Measurements from ENCODE around the gene NAALADL1.
"Not testable (repeated sequence)": the region's sequence is repeated elsewhere in the genome, so short reads cannot be mapped to it uniquely, and the experiment has no call there.

DNA sequence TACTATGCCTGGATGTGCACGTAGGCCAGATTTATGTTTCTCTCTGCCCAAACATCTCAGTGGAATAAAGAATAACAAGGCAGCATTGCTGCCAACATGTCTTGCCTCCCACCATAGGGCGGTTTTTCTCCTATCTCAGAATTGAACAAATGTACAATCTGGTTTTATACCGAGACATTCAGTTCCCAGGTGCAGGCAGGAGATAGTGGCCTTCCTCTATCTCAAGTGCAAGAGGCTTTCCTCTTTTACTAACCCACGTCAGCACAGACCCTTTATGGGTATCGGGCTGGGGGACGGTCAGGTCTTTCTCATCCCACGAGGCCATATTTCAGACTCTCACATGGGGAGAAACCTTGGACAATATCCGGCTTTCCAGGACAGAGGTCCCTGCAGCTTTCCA is 34.9 kb downstream of the NAALADL1 start:
- TF ChIP-seq, protein P1, sequence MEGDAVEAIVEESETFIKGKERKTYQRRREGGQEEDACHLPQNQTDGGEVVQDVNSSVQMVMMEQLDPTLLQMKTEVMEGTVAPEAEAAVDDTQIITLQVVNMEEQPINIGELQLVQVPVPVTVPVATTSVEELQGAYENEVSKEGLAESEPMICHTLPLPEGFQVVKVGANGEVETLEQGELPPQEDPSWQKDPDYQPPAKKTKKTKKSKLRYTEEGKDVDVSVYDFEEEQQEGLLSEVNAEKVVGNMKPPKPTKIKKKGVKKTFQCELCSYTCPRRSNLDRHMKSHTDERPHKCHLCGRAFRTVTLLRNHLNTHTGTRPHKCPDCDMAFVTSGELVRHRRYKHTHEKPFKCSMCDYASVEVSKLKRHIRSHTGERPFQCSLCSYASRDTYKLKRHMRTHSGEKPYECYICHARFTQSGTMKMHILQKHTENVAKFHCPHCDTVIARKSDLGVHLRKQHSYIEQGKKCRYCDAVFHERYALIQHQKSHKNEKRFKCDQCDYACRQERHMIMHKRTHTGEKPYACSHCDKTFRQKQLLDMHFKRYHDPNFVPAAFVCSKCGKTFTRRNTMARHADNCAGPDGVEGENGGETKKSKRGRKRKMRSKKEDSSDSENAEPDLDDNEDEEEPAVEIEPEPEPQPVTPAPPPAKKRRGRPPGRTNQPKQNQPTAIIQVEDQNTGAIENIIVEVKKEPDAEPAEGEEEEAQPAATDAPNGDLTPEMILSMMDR (IDR thresholded peaks at IDR 0.05; ENCODE audit: low read depth, low read length): not testable (repeated sequence)
- not testable (repeated sequence) for TF ChIP-seq POLR2A (IDR thresholded peaks at IDR 0.05; ENCODE audit: extremely low read depth, insufficient read length); MYC (IDR thresholded peaks at IDR 0.05; ENCODE audit: low read depth, low read length)
- TF ChIP-seq, protein P2, sequence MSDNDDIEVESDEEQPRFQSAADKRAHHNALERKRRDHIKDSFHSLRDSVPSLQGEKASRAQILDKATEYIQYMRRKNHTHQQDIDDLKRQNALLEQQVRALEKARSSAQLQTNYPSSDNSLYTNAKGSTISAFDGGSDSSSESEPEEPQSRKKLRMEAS (IDR thresholded peaks at IDR 0.05; ENCODE audit: low read depth, low read length): not testable (repeated sequence)

Measured in NB4 (cell line).